Measurements from ENCODE around the gene PKD2L1. TPM values are rescaled to one million over a fixed set of nuclear protein-coding genes. Genes with fewer than 3 reads are reported as not detected.

PKD2L1 gene
- total RNA-seq, 1 donor from 2014 or later: not detected

DNA sequence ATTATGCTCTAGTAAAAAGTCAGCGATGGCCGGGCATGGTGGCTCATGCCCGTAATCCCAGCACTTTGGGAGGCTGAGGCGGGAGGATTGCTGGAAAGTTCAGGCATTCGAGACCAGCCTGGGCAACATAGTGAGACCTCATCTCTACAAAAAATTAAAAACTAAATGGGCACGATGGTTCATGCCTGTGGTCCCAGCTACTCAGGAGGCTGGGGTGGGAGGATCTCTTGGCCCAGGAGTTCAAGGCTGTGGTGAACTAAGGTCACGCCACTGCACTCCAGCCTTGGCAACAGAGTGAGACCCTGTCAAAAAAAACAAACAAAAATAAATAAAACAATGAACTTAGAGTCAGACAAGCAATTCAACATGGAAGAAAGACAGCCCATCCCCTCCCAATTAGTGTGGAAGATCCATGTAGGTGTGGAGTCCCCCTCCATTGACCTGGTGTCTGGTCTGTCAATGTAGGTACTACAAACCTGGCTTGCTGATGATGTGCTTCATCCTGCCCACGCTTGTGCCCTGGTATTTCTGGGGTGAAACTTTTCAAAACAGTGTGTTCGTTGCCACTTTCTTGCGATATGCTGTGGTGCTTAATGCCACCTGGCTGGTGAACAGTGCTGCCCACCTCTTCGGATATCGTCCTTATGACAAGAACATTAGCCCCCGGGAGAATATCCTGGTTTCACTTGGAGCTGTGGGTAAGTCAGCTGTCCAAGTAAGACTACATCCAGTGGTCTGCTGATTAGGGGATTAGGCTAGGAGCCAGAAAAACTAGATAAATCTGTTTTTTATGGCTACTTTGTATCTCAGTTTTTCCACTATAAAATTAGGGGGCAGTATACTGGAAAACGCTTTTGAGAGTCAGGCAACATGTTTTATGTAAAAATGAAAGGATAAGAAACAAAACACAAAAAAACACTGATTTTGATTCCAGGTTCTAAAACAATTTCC, 26.3 kb upstream of the PKD2L1 start:
- DNase-seq (ENCODE audit: low read depth): no peak

DNA sequence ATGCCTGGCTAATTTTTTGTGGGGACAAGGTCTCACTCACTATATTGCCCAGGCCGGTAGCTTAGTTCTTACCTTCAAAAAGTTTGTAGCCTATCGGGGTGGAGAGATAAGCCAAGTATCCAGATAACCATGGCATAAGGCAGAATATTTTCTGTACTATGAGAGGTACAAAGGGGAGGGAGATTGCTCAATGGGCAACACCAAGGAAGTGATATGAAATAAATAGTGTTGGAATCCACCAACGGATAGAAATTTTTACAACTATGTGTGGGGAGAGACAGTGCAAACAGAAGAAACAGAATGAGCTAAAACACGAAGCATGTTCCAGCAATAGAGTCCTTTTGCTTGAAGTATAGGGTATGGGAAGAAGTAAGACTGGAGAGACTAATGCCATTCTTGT, 25.1 kb upstream of the PKD2L1 start:
- no peak for DNase-seq (ENCODE audit: low read depth)

DNA sequence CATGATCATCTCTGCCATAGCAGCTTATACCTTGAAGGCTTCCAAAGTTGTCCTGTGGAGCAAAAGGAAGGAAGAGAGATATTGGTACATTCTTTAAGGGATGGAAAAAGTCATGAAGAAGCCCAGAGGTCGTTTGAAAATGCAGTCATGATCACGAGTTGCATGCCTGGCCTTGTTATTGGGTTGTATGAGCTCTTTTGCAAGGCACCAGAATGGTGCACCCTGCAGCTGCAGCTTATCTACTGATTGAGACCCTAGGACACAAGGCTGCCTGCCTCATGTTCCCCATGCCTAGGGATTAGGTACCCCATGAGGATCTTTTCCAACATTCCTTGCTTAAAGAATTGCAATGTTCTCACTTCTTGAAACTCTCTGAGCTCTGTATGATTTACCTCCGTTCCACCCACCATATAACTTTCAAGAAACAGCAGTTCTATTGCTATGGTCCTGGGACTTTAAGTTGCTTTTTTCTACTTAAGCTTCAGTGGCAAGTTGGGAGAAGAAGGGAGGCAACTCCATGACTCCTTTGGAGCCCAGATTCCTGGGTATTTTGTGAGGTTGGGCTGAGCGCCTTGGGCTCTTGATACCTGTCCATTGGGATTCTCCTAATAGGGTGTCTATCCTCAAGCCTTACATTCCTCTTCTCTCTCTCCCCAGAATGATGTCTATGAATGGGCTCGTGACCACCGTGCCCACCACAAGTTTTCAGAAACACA, 23.9 kb upstream of the PKD2L1 start:
- no peak for DNase-seq (ENCODE audit: low read depth)

DNA sequence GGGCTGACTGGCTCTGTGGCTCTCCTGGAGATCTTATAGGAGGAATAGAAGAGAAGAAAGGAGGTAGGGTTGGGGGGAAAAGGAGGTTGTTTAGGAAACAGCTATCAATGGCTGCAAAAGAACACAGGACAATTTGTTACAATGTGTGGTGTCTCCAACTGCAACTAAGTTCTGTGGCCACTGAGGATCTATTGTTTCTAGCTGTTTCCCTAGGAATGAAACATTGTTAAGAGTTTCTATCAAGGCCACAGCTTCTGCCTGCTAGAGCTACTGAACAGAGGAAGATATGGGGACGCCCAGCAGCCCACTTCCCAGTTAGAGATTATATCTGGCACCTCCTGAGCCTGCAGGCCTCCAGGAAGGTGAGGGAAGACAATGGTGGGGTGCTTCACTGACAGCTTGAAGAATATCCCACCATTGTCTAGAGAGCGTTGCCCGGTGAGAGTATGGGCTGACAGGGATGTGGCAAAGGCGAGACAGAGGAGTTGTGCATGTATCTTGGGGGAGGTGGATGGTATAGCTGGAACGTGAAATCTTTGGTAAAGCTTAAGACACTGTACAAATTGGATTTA, 21.0 kb upstream of the PKD2L1 start:
- DNase-seq (ENCODE audit: low read depth): no peak

DNA sequence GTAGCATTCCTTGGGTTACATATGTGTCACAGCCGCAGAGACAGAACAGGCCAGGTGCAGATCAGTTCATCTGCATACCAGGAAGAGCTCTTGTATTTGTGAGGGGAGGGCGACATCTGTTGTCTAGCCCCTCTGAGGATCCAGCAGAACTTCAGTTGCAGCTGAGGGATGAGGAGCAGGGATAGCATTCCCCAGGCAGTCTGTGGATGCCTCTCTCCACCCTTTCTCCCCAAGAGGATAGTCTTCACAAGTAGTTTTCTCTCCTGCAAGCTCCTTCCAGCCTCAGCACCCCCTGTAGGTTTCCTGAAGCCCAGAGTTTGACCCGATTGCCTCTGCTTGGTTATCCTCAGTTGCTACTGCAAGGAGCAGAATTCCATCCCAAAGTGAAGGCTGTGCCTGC, 19.6 kb upstream of the PKD2L1 start:
- no peak for DNase-seq (ENCODE audit: low read depth)

DNA sequence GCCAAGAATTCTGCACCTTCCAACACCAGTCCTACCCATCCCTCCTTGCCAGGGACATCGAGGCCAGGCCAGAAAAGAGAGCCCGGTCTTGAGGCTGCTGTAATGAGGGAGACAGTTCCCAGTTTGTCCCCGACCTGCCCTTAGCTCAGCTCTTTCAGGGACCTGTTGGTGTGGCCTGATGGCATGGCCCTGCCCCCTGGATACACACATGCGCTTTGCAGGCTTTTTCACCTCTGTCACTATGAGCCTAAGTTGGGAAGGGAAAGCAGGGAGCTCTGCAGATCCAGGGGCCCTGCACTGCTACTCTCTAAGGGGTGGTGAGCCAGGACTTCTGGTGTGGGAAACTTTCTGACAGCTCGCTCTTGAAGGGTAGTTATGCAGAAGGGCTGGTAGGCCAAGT, 19.1 kb upstream of the PKD2L1 start:
- no peak for DNase-seq (ENCODE audit: low read depth)

DNA sequence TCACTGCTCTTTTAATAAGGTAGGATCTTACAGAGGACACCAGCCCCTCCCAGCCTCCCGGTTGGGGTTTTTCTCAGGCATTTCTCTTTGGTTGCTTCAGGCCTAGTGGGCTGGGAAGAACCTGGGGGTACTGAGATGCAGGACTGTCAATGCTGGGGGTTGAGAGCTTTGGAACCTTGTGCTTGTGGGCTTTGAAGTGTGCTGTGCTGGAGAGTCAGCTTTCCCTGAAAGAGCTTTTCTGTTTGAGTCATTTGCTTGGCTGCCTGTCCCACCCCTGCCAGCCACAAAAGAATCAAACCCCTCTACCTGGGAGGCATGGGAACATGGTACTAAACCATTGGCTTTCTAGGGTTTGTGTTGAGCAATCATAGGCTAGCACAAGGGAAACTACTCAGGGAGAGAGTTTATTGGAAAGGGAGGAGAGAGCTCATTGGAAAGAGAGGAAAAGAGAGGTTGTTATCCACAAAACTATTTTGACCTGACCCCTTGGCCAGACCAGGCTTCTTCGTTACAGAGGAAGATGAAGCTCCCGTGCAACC, 18.4 kb upstream of the PKD2L1 start:
- peak; percentile 73 for DNase-seq (ENCODE audit: low read depth)

DNA sequence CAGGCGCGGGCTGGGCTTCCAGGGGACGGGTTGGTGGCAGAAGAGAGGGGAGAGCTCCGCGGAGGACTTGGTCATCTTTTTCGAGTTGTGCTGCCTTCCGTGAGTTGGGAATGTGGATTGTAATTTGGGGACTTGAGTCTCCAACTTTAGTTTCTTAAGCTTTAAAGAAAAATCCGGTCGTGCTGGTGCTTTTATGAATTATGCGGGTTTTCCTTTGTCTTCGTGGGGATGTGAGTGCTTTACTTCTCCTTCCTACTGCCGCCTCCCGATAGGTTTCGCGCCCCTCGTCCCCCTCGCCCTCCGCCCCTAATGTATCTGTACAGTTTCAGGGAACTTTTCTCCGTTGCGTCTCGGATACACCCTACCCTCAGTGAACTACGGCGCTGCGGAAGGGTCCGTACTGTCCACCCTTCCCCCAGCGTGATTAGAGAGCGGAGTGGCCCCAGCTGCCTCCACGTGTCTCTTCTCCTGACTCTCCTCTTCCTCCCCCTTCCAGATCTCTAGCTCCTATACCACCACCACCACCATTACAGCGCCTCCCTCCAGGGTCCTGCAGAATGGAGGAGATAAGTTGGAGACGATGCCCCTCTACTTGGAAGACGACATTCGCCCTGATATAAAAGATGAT, 17.7 kb upstream of the PKD2L1 start:
- no peak for DNase-seq (ENCODE audit: low read depth)

DNA sequence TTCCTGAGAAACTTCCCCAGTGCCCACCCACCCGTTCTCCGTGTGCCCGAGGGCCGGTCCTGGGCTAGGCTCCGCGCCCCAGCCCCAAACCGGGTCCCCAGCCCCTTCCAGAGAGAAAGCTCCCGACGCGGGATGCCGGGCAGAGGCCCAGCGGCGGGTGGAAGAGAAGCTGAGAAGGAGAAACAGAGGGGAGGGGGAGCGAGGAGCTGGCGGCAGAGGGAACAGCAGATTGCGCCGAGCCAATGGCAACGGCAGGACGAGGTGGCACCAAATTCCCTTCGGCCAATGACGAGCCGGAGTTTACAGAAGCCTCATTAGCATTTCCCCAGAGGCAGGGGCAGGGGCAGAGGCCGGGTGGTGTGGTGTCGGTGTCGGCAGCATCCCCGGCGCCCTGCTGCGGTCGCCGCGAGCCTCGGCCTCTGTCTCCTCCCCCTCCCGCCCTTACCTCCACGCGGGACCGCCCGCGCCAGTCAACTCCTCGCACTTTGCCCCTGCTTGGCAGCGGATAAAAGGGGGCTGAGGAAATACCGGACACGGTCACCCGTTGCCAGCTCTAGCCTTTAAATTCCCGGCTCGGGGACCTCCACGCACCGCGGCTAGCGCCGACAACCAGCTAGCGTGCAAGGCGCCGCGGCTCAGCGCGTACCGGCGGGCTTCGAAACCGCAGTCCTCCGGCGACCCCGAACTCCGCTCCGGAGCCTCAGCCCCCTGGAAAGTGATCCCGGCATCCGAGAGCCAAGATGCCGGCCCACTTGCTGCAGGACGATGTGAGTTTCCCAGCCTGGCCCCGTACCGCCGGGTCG, 16.9 kb upstream of the PKD2L1 start, which contains the start of gene SCD:
Gene SCD (plus strand): TSS at position 469 of the 803 bp plus-strand sequence. CDS start 272 bp downstream, at position 741.
- peak; percentile 88 for DNase-seq (ENCODE audit: low read depth)

DNA sequence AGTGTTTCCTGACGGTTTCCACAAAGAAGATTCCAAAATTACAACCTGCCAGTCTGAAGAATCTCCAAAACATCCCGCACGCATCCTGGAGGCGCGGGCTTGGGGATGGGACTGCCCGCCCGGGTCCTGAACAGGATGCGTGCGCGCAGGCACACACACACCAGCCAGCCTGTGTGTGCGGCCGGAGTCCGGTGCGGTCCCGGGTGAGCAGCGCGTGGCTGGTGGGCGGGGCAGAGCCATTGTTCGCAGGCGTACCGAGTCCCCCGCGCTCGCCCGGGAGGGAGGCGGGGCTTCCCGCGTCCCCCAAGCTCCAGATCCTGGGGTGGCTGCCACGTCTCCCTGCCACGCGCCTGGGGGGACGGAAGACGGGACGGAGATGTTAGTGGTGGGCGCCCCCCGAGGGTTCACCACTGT, 16.3 kb upstream of the PKD2L1 start:
- DNase-seq (ENCODE audit: low read depth): peak; percentile 47

DNA sequence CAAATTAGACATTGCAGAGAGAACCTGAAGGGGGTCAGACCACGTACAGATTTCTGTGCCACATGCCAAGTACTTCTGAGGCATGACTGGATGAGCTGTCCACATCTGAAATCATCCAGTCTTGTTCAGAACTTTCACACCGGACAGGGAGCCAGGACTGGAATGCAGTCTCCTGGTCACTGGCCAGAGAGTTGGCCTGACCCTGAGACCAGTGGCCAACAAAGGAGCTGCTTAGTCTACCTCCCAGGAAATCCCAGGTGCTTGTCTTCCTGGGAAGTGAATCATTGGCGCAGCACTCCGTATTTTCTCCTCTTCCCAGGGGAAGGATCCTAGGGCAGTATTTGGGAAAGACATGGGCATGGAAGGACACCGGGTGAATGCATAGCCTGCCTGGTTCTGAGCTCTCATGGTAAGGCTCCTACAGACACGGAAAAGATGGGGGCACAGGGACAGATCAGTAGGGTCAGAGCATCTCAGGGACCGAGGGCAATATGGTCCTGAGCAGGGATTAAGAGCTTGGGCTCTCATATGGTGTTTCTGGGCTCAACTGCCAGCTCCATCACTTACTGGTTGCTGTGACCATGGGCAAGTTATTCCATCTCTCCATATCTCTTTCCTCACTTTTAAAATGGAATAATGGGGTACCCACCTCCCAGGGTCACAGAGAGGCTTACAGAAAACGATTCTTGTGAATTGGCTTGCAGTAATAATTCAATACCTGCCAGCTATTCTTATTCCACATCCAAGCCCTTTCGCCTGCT, 15.7 kb upstream of the PKD2L1 start:
- DNase-seq (ENCODE audit: low read depth): peak; percentile 92

DNA sequence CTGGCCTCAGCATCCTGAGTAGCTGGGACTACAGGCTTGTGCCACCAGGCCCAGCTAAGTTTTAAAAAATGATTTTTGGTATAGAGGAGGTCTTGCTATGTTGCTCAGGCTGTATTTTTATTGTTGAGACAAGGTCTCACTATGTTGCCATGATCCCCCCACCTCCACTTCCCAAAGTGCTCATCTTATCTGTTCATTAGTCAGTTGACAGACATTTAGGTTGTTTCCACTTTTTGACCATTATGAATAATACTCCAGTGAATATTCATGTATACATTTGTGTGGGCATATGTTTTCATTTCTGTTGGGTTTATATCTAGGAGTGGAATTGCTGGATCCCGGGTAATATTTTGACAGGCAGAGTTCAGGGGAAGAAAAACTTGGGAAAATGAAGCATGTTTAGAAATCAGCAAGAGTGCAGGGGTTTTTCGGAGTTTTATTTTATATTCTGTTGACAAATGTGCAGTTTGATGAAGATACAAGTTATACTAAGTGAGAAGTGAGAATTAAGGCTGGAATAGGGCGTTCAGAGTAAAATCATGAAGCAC, 14.3 kb upstream of the PKD2L1 start:
- DNase-seq (ENCODE audit: low read depth): no peak

DNA sequence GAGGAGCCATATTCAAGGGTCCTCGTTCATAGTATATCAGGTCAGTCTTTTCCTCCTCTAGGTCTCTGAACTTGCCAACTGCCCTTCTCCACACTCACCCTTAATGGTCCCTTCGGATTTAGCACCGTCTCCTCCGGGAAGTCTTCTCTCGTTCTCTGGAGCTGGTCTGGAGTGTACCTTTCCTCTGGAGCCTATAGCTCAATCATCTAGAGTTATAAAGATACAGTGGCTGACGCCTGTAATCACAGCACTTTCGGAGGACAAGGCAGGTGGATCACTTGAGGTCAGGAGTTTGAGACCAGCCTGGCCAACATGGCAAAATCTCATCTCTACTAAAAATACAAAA, 12.6 kb upstream of the PKD2L1 start:
- DNase-seq (ENCODE audit: low read depth): no peak

DNA sequence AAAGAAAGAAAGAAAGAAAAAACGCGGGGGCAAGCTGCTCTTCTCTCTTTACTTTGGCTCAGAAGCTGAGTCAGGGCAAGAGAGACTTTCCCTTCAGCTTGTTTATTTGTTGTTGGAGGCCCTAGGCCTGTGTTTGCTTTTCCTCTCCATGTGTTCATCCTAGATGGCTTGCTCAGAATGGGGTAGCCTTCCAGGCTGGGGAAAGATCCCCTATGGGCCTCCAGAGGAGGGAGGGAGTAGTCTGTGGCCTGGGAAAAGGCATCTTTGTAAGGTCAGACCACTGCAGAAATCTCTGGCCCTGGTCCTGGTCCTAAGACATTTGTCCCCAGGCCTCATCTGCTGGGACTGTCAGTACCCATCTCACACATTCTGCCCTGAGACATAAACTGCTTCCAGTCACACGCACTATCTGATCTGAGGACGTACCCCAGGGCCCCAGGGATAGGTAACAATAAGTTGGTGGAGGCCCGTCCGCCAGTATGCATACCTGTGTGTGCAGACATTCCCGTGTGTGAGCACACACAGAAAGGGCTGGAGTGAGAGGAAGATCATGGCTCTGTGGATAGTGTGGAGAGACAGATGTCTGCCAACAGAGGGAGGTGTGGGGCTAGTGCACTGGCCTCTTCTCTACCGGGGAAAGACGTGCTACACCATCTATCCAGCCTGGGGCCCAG, 12.1 kb upstream of the PKD2L1 start:
- DNase-seq (ENCODE audit: low read depth): peak; percentile 52

DNA sequence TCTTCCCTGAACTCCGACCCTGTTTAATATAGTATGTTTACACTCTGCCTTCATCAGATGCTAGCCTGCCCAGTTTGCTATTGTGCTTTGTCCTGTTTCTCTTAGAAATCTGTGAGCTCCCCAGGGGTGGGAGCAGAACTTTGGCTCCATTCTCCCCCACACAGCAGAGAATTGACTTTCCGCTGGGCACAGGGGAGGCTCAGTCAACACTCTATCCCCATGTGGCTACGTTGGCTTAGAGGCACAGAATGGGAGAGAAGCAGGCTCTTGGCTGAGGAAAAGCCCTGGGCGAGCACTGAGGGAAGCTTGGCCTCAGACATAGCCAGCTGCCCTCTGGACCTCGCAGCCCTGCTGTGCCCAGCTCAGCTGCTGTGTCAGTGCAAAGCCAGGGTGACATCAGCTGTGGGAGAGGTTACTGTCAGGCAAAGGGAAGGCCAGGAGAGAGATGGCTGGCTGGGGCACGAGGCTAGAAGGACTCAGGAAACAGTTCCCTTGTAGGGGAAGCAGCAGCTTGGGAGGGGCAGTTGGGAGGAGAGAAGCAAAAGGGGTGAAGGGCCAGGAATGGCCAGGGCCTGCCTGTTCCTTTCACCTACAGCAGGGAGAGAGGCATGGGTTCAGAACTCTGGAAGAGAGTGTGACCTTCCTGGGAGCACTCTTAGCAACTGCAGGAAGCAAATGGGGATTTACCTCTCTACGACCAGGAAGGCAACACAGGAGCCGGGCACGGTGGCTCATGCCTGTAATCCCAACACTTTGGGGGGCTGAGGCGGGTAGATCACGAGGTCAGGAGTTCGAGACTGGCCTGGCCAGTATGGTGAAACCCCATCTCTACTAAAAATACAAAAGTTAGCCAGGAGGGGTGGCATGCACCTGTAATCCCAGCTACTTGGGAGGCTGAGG, 11.2 kb upstream of the PKD2L1 start:
- no peak for DNase-seq (ENCODE audit: low read depth)

DNA sequence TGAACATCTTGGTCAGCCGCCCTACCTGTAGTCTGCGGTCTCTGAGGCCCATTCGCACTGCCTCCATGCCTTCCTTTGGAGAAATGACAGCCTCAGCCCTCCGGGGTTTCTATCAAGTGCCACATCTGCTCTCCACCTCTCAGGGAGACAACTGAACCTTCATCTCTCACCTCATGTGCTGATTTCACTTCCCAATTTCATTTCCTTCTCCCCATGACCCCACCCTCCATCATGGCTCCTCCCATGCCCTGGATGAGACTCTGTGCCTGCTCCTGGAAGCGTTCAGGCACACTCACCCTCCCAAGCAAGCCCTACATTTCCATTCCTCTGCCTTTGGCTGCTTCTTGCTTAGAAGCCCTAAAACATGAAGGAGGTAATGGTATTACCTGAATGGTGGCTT, 9.2 kb upstream of the PKD2L1 start:
- no peak for DNase-seq (ENCODE audit: low read depth)

DNA sequence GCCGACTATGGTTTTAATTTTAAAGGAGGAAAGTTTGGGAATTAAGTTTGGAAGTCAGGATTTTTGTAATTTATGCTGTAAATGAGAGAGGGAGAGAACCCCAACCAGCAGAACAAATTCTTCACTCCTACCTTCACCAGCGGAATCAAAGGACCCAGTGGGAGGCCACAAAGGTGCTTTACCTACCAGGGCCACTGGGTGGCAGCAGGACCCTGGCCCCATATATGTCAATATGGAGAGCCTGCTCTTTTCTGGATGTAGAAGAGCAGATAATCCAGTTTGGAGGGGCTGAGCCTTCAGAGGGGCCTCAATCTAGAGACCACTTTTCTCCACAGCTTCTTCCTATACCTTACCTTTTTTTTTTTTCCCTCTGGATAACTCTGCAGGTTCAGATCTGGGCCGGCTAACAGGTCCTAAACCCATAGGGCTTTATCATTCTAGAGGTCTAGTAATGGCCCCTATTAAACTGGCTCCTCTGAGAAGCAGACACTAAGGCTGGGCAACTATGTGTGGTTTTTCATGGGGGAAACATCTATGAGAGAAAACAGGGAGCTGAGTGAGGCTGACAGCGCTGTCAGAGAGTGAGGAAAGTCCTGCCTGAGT, 8.5 kb upstream of the PKD2L1 start:
- peak; percentile 25 for DNase-seq (ENCODE audit: low read depth)

DNA sequence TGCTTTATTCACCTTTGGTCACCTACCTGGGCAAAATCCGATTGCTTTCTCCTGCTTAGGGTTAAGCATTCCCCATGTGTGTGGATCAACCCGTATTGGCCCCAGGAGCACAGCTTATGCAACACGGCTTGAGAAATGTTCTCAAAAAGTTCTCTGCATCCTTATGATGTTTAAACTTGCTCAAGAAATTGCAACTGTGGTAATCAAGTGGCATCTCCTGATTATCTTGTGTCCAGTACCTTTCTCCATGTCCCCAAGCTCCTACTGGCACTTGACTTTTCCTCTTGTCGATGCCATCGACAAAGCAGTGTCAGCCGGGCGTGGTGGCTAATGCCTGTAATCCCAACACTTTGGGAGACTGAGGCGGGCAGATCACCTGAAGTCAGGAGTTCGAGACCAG, 4.7 kb upstream of the PKD2L1 start:
- DNase-seq (ENCODE audit: low read depth): no peak
